LHCN-M2 (cell line): ENCODE results near the gene ZNF483. TPM values are rescaled to one million over a fixed set of nuclear protein-coding genes. Genes with fewer than 3 reads are reported as not detected.
"Not testable (repeated sequence)": the region's sequence is repeated elsewhere in the genome, so short reads cannot be mapped to it uniquely, and the experiment has no call there.

Experiments used
- DNase-seq: peaks from one replicate; pipeline ENCODE4 v3.0.0-alpha.2; 2012; ENCODE audit warnings: low read depth
- total RNA-seq: library from RNA; depleted of rRNA; stranded (reverse); fragments of >200 nt; gene quantifications from 2 replicates; pipeline ENCODE4 v1.2.3, GENCODE V29; 2014; rRNA removed

The ZNF483 gene
- total RNA-seq, 1 experiment from 2014 or later = 0.75 TPM

DNA sequence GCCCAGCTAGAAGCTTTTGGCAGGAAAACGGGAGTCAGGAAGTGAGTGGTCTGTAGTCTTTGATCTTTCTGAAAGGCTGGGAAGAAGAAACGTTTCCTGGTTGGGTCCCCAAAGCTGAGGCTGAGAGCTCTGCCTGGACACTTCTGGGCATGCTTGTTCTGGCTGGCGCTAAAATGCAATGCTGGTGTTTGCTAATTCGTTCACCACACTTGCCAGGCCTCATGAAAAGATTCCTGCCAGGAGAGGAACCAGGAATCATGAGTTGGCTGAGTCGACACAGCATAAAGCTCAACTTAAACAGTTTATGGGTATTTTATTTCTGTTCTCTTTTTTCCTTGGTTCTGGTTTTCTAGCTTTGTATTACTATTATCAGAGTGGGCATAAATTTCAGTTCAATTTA is 85.2 kb downstream of the ZNF483 start:
- no peak for DNase-seq

DNA sequence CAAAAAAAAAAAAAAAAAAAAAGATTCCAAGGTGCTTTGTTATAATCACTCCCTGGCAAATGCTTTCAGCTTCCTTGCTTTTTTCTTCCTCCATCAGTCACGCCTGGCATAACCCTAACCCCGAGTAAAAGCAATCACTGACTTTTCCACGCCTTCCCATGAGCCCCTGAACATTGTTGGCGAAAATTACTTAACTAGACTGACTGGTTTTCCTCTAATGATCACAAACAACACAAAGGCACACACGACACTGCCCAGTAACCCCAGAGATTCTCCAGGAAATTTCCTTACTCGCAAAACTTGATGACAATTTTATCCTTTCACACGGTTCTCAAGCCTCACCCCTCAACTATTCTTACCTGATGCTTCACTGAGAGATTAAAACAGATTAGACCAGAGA is 85.9 kb downstream of the ZNF483 start:
- no peak for DNase-seq

DNA sequence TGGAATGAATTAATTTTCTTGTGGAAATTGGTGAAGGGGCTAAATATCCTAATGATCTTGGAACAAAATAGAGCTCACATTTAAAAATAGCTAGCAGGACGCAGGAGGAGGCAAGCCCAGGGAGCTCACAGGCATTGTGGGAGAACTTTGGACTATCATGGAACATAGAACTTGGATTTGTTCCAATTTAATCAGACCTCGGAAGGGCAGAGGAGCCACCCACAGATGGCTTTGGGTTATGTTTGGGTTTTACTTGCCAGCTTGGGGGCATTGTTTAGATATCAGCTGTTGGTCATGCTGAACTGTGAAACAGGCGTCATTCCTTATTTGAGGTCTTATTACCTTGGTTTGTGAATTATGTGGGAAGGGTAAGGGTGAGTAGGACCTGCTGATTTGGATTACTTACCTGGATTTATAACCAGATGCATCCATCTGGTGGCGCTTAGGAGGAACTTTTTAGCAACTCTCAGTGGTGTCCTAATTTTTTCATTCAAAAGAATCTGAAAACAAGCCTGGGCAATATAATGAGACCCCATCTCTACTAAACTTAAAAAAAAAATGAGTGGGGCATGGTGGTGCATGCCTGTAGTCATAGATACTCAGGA is 88.6 kb downstream of the ZNF483 start:
- peak; percentile 34 for DNase-seq

DNA sequence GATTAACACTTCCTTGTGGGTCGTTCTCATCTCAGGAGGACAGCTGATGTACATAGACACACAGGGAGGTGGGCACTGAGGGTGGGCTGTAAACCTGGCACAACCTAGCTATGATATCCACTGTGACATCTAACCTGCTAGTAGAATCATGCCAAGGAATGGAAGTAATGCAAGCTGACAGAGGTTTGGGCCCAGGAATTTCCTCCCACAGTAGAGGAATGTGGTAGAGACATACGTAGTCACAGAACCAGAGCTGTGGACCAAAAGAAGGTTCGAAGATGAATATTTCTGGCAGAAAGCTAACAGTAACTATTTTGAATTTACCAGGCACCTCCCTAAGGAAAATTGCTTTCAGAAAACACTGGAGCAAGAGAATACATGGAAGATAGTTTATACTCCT is 90.9 kb downstream of the ZNF483 start:
- DNase-seq = no peak

DNA sequence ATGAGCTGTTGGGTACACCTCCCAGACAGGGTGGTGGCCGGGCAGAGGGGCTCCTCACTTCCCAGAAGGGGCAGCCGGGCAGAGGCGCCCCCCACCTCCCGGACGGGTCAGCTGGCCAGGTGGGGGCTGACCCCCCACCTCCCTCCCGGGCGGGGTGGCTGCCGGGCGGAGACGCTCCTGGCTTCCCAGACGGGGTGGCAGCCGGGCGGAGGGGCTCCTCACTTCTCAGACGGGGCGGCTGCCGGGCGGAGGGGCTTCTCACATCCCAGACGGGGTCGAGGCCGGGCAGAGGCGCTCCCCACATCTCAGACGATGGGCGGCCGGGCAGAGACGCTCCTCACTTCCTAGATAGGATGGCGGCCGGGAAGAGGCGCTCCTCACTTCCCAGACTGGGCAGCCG is 92.4 kb downstream of the ZNF483 start:
- DNase-seq = not testable (repeated sequence)

DNA sequence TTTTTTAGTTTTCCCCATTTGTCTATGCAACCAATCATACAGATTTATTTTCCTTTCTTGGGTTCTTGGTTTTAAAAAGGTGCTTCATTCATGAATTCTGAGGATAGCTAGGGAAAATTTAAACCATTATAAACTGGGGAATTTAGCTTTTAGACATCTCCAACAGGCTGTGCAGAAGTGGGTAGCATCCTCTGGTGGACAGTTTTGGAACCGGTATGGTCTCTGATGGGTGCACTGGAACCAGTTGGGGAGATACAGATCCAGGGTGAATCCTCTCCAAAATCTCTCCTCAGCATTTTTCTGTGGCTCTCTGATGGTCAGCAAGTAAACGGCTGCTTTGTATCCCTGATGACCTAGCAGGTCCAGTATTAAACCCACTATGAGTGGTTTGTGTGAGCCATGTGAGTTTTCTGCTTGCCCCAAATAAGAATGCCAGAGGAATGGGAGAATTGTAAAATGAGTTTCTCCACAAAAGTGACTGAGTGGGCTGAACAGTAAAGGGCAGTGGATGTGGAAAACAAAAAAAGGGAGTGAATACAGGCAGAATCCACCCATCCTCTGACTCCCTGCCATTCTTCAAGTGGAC is 97.0 kb downstream of the ZNF483 start:
- peak; percentile 48 for DNase-seq

DNA sequence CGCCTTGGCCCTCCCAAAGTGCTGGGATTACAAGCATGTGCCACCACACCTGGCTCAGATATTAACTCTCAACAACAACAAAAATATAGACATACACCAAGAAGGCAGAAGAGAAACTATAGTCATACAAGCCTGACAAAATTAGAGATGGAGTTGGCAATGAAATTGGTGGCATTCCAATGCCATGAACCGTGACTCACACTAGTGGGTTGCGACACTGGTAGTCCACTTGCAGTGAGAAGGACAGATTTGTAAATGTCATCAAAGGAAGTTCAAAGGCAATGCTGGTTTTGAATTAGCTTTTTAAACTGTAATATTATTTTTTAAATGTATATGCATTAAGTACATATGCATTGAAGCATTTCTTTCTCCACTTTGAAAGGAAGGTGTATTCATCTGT is 97.6 kb downstream of the ZNF483 start:
- peak; percentile 79 for DNase-seq

Other genes starting within 250 kb of the ZNF483 start
- gene OR2K2, start 195.0 kb upstream of the ZNF483 start, total RNA-seq = not detected in 2 replicates
- 47.6 and 48.5 TPM in 2 replicates for gene ECPAS, start 40.8 kb upstream of the ZNF483 start, total RNA-seq
- 82.7 and 89.7 TPM in 2 replicates for gene PTGR1, start 74.5 kb downstream of the ZNF483 start, total RNA-seq
- 9.0 and 12.9 TPM in 2 replicates for gene DNAJC25, start 106.2 kb downstream of the ZNF483 start, total RNA-seq
- gene GNG10, start 136.4 kb downstream of the ZNF483 start, total RNA-seq = 117 and 122 TPM in 2 replicates